ENCODE measurements around the gene AKAP10.

DNA sequence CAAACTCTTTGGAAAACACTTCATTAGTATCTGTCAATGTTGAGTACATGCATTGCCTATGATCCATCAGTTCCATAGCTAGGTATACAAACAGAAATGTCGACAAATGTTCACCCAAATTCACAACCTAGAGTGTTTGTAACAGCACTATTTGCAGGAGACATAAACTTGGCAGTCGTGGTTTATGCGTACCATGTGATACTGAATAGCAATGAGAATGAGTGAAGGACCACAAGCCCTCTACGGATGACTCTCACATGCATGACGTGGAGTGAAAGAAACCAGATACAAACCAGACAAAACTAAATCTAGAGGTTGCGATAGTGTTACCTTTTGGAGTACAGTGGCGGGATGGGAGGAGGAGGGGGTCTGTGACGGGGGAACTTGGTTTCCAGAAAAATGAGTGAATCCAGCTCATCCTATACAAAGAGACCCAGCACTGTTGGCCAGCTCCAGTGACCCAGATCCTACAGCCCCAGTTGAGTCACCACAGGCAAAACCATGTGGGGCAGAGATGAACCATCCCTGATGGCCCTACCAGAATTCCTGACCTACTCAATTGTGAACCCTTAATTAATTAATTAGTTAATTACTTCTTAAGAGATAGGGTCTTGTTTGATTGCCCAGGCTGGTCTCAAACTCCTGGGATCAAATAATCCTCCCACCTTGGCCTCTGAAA lies 94.0 kb downstream of the AKAP10 start:
- TF ChIP-seq, protein P1, sequence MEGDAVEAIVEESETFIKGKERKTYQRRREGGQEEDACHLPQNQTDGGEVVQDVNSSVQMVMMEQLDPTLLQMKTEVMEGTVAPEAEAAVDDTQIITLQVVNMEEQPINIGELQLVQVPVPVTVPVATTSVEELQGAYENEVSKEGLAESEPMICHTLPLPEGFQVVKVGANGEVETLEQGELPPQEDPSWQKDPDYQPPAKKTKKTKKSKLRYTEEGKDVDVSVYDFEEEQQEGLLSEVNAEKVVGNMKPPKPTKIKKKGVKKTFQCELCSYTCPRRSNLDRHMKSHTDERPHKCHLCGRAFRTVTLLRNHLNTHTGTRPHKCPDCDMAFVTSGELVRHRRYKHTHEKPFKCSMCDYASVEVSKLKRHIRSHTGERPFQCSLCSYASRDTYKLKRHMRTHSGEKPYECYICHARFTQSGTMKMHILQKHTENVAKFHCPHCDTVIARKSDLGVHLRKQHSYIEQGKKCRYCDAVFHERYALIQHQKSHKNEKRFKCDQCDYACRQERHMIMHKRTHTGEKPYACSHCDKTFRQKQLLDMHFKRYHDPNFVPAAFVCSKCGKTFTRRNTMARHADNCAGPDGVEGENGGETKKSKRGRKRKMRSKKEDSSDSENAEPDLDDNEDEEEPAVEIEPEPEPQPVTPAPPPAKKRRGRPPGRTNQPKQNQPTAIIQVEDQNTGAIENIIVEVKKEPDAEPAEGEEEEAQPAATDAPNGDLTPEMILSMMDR (IDR thresholded peaks at IDR 0.05; ENCODE audit: low read depth, low read length), result no peak
- no peak for TF ChIP-seq EZH2phosphoT487 (IDR thresholded peaks at IDR 0.05; ENCODE audit: low read depth)
